Sigmoid colon (tissue), 4 donors: ENCODE results near the gene SIPA1L2.

Experiments used
- CTCF ChIP-seq, 4 experiments: fragments of 450-650 bp in 3 of 4; fragments of 200-600 bp in 1 of 4; IDR thresholded peaks; one replicate each; pipeline ENCODE4 v1.5.1; 2016 to 2019; ENCODE audit warnings: antibody characterized with exemption in 4 of 4, mild to moderate bottlenecking in 3 of 4, moderate library complexity in 2 of 4
- EP300 ChIP-seq, 4 donors: sonication (generic); formaldehyde crosslinking; IDR thresholded peaks; one replicate each; pipeline ENCODE4 v1.6.1; 2017; ENCODE audit warnings: antibody characterized with exemption in 4 of 4
- POLR2A ChIP-seq, 2 donors: fragments of 450-650 bp; IDR thresholded peaks; one replicate each; pipeline ENCODE4 v1.6.1; 2016; ENCODE audit warnings: antibody characterized with exemption in 2 of 2, mild to moderate bottlenecking in 2 of 2, moderate library complexity in 2 of 2
- POLR2AphosphoS5 ChIP-seq, 4 donors: sonication (generic); formaldehyde crosslinking; IDR thresholded peaks; one replicate each; pipeline ENCODE4 v1.6.1; 2017; ENCODE audit warnings: antibody characterized with exemption in 4 of 4

GRCh38 chr1:232614811-232615210, 15.1 kb downstream of the SIPA1L2 start:
- TF ChIP-seq POLR2A (IDR thresholded peaks at IDR 0.05) (no peak), POLR2AphosphoS5 (IDR thresholded peaks at IDR 0.05) (no peak), EP300 (IDR thresholded peaks at IDR 0.05) (no peak), CTCF (IDR thresholded peaks at IDR 0.05) (no peak)
